Fibroblast of lung (primary cell): ENCODE measurements around the gene TNP2. TPM values are rescaled to one million over a fixed set of nuclear protein-coding genes. Genes with fewer than 3 reads are reported as not detected.
A peak's percentile ranks its signal among the peaks of the same experiment; 100 is the strongest.

Experiments
- DNase-seq, 2 donors: peaks; one replicate each; pipeline versions ENCODE4 v3.0.0 to v3.0.0-alpha.2; 2010; ENCODE audit warnings: low read depth in 2 of 2
- H2AFZ ChIP-seq: 2 replicates; pipeline ENCODE4 v1.5.1; 2012; ENCODE audit warnings: low read length, control low read depth, inconsistent platforms
- H3K27ac ChIP-seq: 2 replicates; pipeline ENCODE4 v1.5.1; 2011; ENCODE audit warnings: low read length, control low read depth; ENCODE audit not compliant: insufficient read depth
- H3K27me3 ChIP-seq: 2 replicates; pipeline ENCODE4 v1.5.1; 2011; ENCODE audit warnings: mild to moderate bottlenecking, low read length; ENCODE audit not compliant: control insufficient read depth, insufficient read depth
- H3K36me3 ChIP-seq: 2 replicates; pipeline ENCODE4 v1.5.1; 2011; ENCODE audit warnings: low read length; ENCODE audit not compliant: control insufficient read depth, insufficient read depth
- H3K4me1 ChIP-seq: 2 replicates; pipeline ENCODE4 v1.5.1; 2011; ENCODE audit warnings: low read length; ENCODE audit not compliant: control insufficient read depth, insufficient read depth; ENCODE audit errors: extremely low read depth
- H3K4me2 ChIP-seq: 2 replicates; pipeline ENCODE4 v1.5.1; 2011; ENCODE audit warnings: low read length, control low read depth; ENCODE audit not compliant: insufficient read depth; ENCODE audit errors: extremely low read depth
- H3K4me3 ChIP-seq, 4 experiments: fragments of 200-600 bp in 1 of 4; sonication (generic) in 1 of 4; replicated peaks in 1 of 4; 2 replicates each; pipeline ENCODE4 v1.5.1; 2011 to 2016; ENCODE audit warnings: low read length in 4 of 4, low read depth in 3 of 4, mild to moderate bottlenecking in 3 of 4, control low read depth in 2 of 4, inconsistent platforms in 1 of 4, mixed read lengths in 1 of 4; ENCODE audit not compliant: insufficient read depth in 1 of 4; ENCODE audit errors: control extremely low read depth in 1 of 4
- H3K79me2 ChIP-seq: 2 replicates; pipeline ENCODE4 v1.5.1; 2012; ENCODE audit warnings: mild to moderate bottlenecking, low read length, inconsistent platforms; ENCODE audit not compliant: control insufficient read depth, insufficient read depth
- H3K9ac ChIP-seq: 2 replicates; pipeline ENCODE4 v1.5.1; 2011; ENCODE audit warnings: mild to moderate bottlenecking, low read length, control low read depth; ENCODE audit not compliant: insufficient read depth
- H3K9me3 ChIP-seq: 2 replicates; pipeline ENCODE4 v1.5.1; 2012; ENCODE audit warnings: low read depth, low read length; ENCODE audit not compliant: control insufficient read depth, insufficient read depth
- H4K20me1 ChIP-seq: 2 replicates; pipeline ENCODE4 v1.5.1; 2011; ENCODE audit warnings: low read length; ENCODE audit not compliant: control insufficient read depth, insufficient read depth; ENCODE audit errors: extremely low read depth
- CTCF ChIP-seq, 2 donors: IDR thresholded peaks in 1 of 2; conservative IDR thresholded peaks in 1 of 2; 1 replicate in 1 of 2; 2 replicates in 1 of 2; pipeline ENCODE4 v1.5.1; 2011 to 2012; ENCODE audit warnings: low read length in 2 of 2, control low read depth in 1 of 2, inconsistent platforms in 1 of 2, low read depth in 1 of 2, mild to moderate bottlenecking in 1 of 2
- EZH2 ChIP-seq: IDR thresholded peaks from 2 replicates; pipeline ENCODE4 v1.5.1; 2012; ENCODE audit warnings: low read length, control low read depth, mild to moderate bottlenecking; ENCODE audit errors: missing control alignments
- polyA plus RNA-seq, 2 donors: library from polyadenylated mRNA; depleted of rRNA in 1 of 2; stranded (reverse) in 1 of 2; unstranded in 1 of 2; fragments of >200 nt; gene quantifications; 2 replicates each; pipeline ENCODE4 v1.2.1, GENCODE V29; 2011 to 2012; ENCODE audit warnings: missing spikeins in 1 of 2
- total RNA-seq: library from RNA; depleted of rRNA; stranded (reverse); fragments of >200 nt; gene quantifications from 2 replicates; pipeline ENCODE4 v1.2.1, GENCODE V29; 2014

The TNP2 gene
- total and polyA plus RNA-seq, 2 donors (not counting 1 experiment from before 2014, with no cell fraction given): not detected

GRCh38 chr16:11218604-11218962, 50.5 kb downstream of the TNP2 start:
- H4K20me1 ChIP-seq: no peaks in the 10 kb centered on the region
- no peak overlapping the region for H3K9ac ChIP-seq
- no peaks in the 10 kb centered on the region for H3K4me1 ChIP-seq
- H3K36me3 ChIP-seq: no peaks in the 10 kb centered on the region
- H3K4me3 ChIP-seq: no peak overlapping the region
- no peaks in the 10 kb centered on the region for H3K79me2 ChIP-seq
- H3K9me3 ChIP-seq: no peaks in the 10 kb centered on the region
- TF ChIP-seq CTCF (conservative IDR thresholded peaks at IDR 0.05 in 1 of 2, IDR thresholded peaks at IDR 0.05 in 1 of 2; ENCODE audit: low read depth in 1 of 2, low read length in 2 of 2): peak; percentile 58 to 66
- TF ChIP-seq EZH2: no peak
- H3K27ac ChIP-seq: no peak overlapping the region
- no peak overlapping the region for H3K4me2 ChIP-seq
- DNase-seq: no peak
- no peak overlapping the region for H2AFZ ChIP-seq
- no peaks in the 10 kb centered on the region for H3K27me3 ChIP-seq

Other genes with a start within 250 kb of the TNP2 start
- gene SOCS1, start 13.1 kb downstream of the TNP2 start, total RNA-seq: 13.6 and 21.1 TPM in 2 replicates
- gene SOCS1, start 13.1 kb downstream of the TNP2 start, polyA plus RNA-seq: 13.2 and 17.7 TPM in 2 replicates
- gene PRM3, start 4.3 kb upstream of the TNP2 start, total RNA-seq: not detected in 2 replicates
- not detected in 2 replicates for gene PRM3, start 4.3 kb upstream of the TNP2 start, polyA plus RNA-seq
- not detected in 2 replicates for gene PRM2, start 7.2 kb upstream of the TNP2 start, total RNA-seq
- gene PRM2, start 7.2 kb upstream of the TNP2 start, polyA plus RNA-seq: not detected in 2 replicates
- gene PRM1, start 12.0 kb upstream of the TNP2 start, total RNA-seq: not detected in 2 replicates
- not detected in 2 replicates for gene PRM1, start 12.0 kb upstream of the TNP2 start, polyA plus RNA-seq
- gene RMI2, start 76.1 kb upstream of the TNP2 start, total RNA-seq: 1.8 and 6.8 TPM in 2 replicates
- 6.6 and 12.6 TPM in 2 replicates for gene RMI2, start 76.1 kb upstream of the TNP2 start, polyA plus RNA-seq